DOHH2 (cell line): ENCODE data around the gene ENOX1.

Experiments used
- H3F3A ChIP-seq: fragments of 200-600 bp; sonication (generic), shearing (Covaris generic); 2 replicates; pipeline ENCODE4 v1.6.0; 2016; ENCODE audit warnings: antibody characterized with exemption, mild to moderate bottlenecking; ENCODE audit not compliant: control insufficient read depth, insufficient read depth
- H3K27ac ChIP-seq: fragments of 200-600 bp; sonication (generic); 2 replicates; pipeline ENCODE4 v1.5.1; 2014; ENCODE audit warnings: low read depth, mild to moderate bottlenecking, low read length, moderate library complexity
- H3K27me3 ChIP-seq: fragments of 200-600 bp; sonication (generic); 2 replicates; pipeline ENCODE4 v1.6.1; 2014; ENCODE audit warnings: mild to moderate bottlenecking, low read length, mixed read lengths; ENCODE audit not compliant: control insufficient read depth
- H3K36me3 ChIP-seq: fragments of 200-600 bp; sonication (generic); 2 replicates; pipeline ENCODE4 v1.6.1; 2014; ENCODE audit warnings: mild to moderate bottlenecking, low read length, moderate library complexity, mixed read lengths; ENCODE audit not compliant: control insufficient read depth
- H3K4me1 ChIP-seq: fragments of 200-600 bp; sonication (generic); 2 replicates; pipeline ENCODE4 v1.6.1; 2014; ENCODE audit warnings: mild to moderate bottlenecking, low read length, mixed read lengths; ENCODE audit not compliant: control insufficient read depth
- H3K4me2 ChIP-seq: fragments of 200-600 bp; sonication (generic); 2 replicates; pipeline ENCODE4 v1.6.0; 2014; ENCODE audit warnings: mild to moderate bottlenecking, low read length, moderate library complexity
- H3K4me3 ChIP-seq: fragments of 200-600 bp; sonication (generic); 2 replicates; pipeline ENCODE4 v1.5.1; 2014; ENCODE audit warnings: mild to moderate bottlenecking, low read length, mixed read lengths
- H3K79me2 ChIP-seq: fragments of 200-600 bp; sonication (generic); 2 replicates; pipeline ENCODE4 v1.6.1; 2014; ENCODE audit warnings: mild to moderate bottlenecking, low read length, mixed read lengths; ENCODE audit not compliant: control insufficient read depth
- H3K9me2 ChIP-seq: fragments of 200-600 bp; sonication (generic); replicated peaks from 2 replicates; pipeline ENCODE4 v1.6.1; 2014; ENCODE audit warnings: mild to moderate bottlenecking, low read length, mixed read lengths; ENCODE audit not compliant: control insufficient read depth
- H3K9me3 ChIP-seq: fragments of 200-600 bp; sonication (generic); 2 replicates; pipeline ENCODE4 v1.6.1; 2014; ENCODE audit warnings: antibody characterized with exemption, low read length, mixed read lengths; ENCODE audit not compliant: control insufficient read depth, insufficient read depth
- H4K20me1 ChIP-seq: fragments of 200-600 bp; sonication (generic); 2 replicates; pipeline ENCODE4 v1.6.0; 2014; ENCODE audit warnings: low read depth, mild to moderate bottlenecking, antibody characterized with exemption, low read length, moderate library complexity; ENCODE audit not compliant: control insufficient read depth, insufficient read depth
- EZH2phosphoT487 ChIP-seq: fragments of 200-600 bp; sonication (generic); IDR thresholded peaks from 2 replicates; pipeline ENCODE4 v1.6.1; 2017; ENCODE audit warnings: borderline replicate concordance, mild to moderate bottlenecking, antibody characterized with exemption, low read length, moderate library complexity, mixed read lengths
- TF ChIP-seq, protein P1 (sequence below): fragments of 200-600 bp; sonication (generic); IDR thresholded peaks from one replicate; pipeline ENCODE4 v1.5.1; 2014; ENCODE audit warnings: antibody characterized with exemption, mild to moderate bottlenecking, low read depth, low read length; ENCODE audit not compliant: poor library complexity, severe bottlenecking

Gene ENOX1

DNA sequence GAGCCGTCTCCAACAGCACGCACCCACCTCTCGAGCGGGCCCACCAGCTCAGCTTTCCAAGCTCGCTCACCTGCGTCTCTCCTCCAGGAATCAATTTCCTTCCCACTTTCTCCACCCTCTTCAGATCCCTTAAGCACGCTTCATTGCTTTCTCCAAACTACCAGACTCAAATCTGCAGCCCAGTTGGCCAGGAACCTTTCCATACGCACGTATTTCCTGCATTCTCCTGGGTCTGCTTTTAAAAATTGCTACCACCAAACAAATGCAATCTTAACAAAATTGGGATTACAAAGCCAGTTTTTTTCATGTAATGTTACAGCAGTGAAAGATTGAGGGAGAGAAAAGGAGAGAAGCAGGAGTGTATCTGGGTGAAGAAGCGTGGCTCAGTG is 1.5 kb downstream of the ENOX1 start:
- Histone ChIP-seq H3K27ac (no peak overlapping the region), H3K4me2 (no peak overlapping the region), H3K36me3 (no peaks in the 10 kb centered on the region), H3K79me2 (no peaks in the 10 kb centered on the region), H3K27me3 (peaks cover 6% of the 10 kb centered on the region; the same call in 1 of the 2 replicates), H3K4me3 (no peak overlapping the region), H3K9me3 (no peaks in the 10 kb centered on the region), H4K20me1 (no peaks in the 10 kb centered on the region), H3K4me1 (0 out of 2 replicates have a peak, but pooled peaks cover 6% of the 10 kb centered on the region), H3K9me2 (no peaks in the 10 kb centered on the region), H3F3A (no peaks in the 10 kb centered on the region)
- TF ChIP-seq, protein P1, sequence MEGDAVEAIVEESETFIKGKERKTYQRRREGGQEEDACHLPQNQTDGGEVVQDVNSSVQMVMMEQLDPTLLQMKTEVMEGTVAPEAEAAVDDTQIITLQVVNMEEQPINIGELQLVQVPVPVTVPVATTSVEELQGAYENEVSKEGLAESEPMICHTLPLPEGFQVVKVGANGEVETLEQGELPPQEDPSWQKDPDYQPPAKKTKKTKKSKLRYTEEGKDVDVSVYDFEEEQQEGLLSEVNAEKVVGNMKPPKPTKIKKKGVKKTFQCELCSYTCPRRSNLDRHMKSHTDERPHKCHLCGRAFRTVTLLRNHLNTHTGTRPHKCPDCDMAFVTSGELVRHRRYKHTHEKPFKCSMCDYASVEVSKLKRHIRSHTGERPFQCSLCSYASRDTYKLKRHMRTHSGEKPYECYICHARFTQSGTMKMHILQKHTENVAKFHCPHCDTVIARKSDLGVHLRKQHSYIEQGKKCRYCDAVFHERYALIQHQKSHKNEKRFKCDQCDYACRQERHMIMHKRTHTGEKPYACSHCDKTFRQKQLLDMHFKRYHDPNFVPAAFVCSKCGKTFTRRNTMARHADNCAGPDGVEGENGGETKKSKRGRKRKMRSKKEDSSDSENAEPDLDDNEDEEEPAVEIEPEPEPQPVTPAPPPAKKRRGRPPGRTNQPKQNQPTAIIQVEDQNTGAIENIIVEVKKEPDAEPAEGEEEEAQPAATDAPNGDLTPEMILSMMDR, result no peak
- no peak for TF ChIP-seq EZH2phosphoT487

- H3K27me3 ChIP-seq, result peaks cover 6% of the 10 kb centered on the region; the same call in 1 of the 2 replicates
- H3K9me3 ChIP-seq, result no peaks in the 10 kb centered on the region
- H3K79me2 ChIP-seq, result no peaks in the 10 kb centered on the region
- H3K4me2 ChIP-seq, result no peak overlapping the region
- TF ChIP-seq, protein P1, result no peak
- no peak for TF ChIP-seq EZH2phosphoT487
- H3K4me1 ChIP-seq, result 0 out of 2 replicates have a peak, but pooled peaks cover 6% of the 10 kb centered on the region
- no peak overlapping the region for H3K27ac ChIP-seq
- H3F3A ChIP-seq, result no peaks in the 10 kb centered on the region
- no peaks in the 10 kb centered on the region for H3K36me3 ChIP-seq
- no peaks in the 10 kb centered on the region for H3K9me2 ChIP-seq
- no peak overlapping the region for H3K4me3 ChIP-seq
- H4K20me1 ChIP-seq, result no peaks in the 10 kb centered on the region
Observed at GRCh38 chr13:43784496-43784895, 2.3 kb downstream of the ENOX1 start.

DNA sequence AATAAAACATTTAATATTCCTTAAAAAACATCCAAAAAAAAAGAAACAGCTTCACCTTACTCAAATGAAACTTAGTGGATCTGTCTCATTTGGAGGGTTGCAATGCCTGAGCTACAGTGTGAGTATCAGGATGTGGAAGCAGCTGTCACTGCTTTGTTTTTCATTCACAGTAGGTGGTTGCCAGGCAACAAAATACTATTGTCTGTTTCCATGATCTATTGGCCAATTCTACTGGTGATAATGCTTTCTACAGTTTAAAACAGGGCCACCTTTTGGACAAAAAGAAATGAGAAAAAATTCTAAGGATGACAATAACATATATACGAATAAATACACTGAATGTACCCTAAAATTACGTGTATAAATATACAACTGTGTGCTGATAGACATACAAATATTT is 3.0 kb downstream of the ENOX1 start:
- Histone ChIP-seq H3K36me3 (no peaks in the 10 kb centered on the region), H3K4me2 (no peak overlapping the region), H3K4me3 (no peak overlapping the region), H3K27me3 (peaks cover 6% of the 10 kb centered on the region; the same call in 1 of the 2 replicates), H3K9me2 (no peaks in the 10 kb centered on the region), H3K79me2 (no peaks in the 10 kb centered on the region), H3K27ac (no peak overlapping the region), H3F3A (no peaks in the 10 kb centered on the region), H3K9me3 (no peaks in the 10 kb centered on the region), H4K20me1 (no peaks in the 10 kb centered on the region), H3K4me1 (0 out of 2 replicates have a peak, but pooled peaks cover 6% of the 10 kb centered on the region)
- TF ChIP-seq EZH2phosphoT487, result no peak
- TF ChIP-seq, protein P1, result no peak
